SKM-1 (cell line): ENCODE measurements around the gene NGDN.

Experiments used
- DNase-seq: peaks from one replicate; lab custom pipeline; 2025; ENCODE audit not compliant: unreplicated experiment; lab: John Stamatoyannopoulos, UW

Gene NGDN

DNA sequence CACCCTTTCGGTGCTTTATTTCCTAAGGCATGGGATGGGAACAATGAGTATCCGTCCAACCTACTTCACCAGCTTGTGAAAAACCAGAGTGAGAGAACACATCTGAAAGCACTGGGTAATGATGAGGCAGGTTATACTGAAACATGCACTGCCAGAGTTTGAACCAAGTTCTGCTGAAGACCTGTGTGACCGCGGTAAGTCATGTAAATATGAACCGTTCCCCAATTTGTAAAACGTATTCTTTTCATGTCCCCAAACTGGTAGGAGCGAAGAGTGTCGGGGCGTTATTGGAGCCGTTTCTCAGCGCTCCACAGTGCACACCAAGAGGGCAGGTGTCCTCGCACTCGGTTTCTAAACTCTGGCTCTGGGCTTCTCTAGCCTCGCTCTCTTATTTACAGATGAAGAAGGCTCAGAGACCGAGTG, 788 bp upstream of the NGDN start:
- no peak for DNase-seq

DNA sequence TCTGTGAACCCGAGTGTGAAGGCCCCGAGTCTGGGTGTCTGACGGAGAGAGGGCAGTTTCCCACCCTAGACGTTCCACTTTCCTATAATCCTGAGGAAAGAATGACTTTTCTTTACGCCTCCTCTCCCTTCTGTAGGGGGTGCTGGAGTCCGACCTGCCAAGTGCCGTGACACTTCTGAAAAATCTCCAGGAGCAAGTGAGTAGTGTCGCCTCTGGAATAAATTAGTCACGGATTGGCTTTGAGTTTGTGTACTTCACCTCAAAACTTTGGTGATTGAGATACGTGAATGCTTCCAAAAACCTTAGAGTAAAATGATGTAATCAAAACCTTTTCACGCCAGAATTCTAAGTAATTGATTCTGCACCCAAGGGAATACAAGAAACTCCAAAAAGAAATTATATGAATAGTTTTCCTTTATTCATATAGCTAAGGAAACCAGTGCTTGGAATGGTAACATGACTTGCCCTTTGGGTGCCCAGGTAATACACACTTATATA, 452 bp downstream of the NGDN start:
- no peak for DNase-seq

DNA sequence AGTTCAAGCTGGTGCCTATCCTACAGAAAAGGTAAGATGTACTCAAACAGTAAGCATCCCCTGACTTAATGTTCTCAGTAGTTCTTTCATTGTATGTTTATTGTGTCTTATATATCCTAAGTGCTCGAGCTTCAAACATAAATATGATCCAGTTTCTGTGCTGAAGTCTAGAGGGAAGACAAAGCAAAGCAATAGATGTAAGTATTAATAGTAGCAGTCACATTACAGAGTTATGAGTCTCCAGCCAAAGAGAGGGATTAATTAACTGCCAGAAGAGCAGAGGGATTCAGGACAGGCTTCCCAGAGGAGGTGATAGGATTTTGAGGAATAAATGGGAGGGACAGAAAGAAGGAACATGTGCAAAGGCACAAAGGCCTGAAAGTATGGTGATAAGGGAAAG, 1.4 kb downstream of the NGDN start:
- DNase-seq = no peak

DNA sequence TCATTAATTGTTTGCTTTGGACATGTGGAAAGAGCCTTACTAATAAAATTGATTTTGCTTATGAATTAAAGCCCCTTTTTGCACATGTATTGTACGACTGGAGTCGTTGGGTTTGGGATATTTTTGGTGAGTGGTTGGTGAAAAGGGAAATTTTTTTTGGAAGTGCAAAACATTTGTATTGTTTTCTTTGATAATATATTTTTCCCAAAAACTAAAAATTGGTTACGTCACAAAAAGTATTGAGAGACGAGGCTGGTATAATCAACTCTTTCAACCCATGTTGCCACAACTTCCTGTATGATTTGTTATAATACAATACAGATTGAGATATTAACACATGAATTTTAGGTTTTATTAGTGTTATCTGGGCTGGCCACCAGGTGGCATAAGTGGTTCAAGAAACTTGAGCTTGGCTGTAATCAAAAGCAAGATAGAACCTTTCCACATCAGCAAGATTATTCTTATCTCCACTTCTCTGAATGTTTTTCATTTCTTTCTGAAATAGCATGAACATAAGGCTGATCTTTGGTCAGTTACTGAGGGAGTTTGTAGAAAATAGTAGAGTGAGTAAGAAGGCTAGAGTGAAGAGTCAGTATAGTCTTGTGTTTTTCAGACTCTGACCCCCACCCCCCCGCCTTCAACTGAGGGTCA, 8.7 kb downstream of the NGDN start:
- DNase-seq = no peak

DNA sequence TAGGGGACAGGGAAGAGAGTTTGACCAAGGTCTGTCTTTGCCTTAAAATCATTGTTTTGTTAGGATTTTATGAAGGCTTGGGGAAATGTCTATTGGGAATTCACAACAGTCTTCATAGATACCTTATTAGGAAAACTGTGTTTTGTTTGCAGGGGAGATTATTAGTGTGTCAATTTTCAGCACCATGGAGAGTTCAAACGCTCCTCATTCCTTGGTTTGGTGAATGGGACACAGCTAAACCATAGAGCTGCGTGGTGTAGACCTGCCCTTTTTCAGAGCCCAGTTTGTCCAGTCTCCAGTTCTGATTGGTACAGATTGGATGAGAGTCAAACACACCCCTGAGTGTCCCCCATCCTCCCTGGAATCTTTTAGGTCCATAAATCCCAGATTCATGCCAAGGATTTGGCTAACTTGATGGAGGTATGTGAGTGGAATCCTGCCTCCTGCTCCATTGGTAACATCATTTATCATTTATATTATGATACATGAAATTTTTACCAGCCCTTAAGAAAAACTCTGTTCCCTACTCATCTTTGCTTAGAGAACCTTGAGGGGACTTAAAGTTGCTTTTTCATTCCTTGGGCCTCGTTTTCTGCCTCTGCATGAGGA, 12.0 kb downstream of the NGDN start:
- no peak for DNase-seq

DNA sequence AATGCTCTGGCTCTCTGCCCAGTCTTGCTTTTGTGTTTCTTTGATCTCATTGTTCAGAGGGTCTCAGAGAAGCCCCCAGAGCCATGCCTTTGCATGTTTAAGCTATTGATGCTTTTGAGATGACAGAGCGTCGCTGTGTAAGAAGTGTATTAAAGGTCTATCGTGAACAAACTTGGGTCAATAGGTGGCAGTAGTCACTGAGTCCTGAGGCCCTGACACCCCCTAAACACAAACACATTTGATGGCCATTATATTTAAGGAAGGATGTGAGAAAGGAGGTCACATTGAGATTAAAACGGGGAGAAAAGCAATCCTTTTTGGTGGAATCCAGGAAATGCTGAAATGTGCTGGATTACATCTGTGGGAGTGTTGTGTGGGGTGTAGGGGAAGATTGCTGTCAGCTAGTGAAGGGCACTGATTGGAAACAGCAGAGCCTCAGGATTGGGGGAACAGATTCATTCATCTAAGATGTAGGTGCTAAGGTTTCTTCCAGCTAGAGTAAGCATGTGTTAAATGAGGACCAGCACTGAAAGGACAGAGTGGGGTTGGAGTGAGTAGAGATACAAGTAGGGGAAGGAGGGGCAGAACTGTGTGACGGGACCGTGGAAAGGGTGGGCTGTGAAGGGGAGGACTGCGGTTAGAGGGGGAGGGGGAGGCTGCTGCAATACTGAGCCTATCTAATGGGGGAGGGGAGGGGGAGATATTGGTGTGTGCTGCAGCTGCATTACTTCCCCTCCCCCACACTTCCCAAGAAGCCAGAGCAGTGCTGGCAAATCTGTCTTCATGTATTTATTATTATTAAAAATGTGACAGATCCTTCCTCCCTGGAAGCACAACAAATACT, 12.7 kb downstream of the NGDN start:
- DNase-seq = no peak

DNA sequence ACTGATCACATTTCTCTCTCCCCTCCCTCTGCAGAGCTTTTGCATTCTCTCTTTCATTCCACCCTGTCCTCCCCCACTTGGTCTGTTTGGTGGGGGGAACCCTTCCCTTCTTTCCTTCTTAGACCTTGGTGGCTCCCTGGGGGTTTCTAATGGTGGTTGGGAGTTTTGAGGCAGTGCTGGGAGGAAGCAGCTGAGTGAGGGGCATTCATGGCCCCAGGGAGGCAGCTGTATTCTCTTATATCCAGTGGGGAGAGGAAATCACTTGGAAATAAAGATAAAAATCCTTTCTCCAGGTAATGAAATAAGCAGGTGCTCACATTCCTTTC, 13.3 kb downstream of the NGDN start:
- DNase-seq = no peak

DNA sequence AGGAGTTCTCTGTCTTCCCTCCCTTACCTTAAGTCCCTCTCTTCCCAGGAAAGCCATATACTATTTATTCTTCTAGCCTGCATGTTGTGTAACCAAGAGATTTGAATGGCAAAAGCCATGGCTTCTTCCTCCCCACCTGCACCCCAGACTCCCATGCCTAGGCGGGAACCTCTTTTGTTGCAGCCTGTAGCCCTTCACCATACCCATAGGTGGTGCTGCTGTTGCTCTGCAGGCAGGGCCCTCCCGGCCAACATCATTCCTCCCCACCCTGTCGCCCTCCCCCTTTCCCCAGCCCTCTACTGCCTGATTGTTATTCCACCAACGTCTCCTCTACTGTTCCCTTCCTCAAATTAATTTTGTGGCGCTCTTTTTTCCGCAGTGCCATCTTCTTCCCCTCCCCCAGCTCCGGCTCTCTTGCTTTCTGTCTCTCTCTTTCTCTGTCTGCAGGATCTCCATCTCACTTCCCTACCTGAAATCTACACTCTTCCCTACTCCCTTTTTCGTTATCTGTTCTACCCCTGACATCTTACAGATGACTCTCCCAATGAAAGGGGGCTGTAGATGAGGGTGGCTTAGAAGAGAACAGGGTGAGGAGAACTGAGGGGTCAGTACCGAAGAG, 13.8 kb downstream of the NGDN start:
- DNase-seq = no peak

DNA sequence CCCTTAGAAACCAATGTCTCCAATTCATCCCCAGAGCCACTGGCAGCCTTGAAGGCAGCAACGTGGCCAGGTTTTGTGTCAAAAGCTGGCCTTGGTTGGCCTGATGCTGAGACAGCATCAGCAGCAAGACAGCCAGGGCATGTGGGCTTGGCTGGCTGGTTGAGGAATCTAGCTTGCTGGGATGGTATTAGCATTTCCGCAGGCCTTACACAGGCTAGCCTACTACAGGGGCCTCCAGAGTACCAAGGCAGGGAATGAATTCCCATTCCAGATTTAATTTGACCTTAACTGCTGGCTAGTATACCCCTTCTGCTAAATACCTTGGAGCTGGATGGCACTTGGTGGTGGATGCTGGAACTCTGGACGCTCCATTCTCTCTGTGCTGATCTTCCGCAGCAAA, 15.8 kb downstream of the NGDN start:
- no peak for DNase-seq

DNA sequence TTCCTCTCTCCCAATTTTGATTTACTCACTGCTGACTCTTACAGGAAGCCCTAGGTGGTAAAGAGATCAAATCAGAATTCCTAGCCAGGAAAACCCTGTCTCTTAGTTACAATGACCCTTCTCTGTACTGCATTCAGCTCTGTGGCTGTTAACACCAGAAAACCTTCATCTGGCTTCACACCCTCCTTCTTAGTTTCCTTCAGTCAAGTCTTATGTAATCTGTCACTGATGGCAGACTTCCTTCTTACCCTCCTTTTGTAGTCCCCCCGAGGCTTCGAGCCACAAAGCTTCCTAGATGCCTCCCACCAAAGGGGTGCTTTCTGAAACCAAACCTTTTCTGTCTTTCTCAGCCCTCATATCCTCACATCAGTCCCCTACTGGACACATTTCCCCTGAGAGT, 16.5 kb downstream of the NGDN start:
- DNase-seq = no peak

DNA sequence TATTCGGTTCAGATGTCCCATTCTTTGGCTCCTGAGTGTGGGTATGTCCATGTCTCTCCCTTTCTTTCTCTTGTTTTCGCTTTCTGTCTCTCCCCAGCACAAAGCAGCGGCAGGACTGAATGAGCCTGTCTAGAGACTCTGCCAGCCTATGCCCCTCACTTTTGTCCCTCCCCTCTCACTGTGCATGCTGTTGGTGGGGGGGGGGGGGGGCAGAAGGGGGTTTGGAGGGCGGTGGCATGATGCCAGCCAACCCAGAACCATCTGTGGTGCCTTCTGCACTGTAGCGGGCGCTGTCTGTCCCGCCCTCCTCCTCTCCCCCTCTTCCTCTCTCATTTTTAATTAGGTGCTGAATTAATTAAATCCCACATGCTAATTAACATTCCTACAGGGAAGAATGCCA, 17.7 kb downstream of the NGDN start:
- DNase-seq = no peak

DNA sequence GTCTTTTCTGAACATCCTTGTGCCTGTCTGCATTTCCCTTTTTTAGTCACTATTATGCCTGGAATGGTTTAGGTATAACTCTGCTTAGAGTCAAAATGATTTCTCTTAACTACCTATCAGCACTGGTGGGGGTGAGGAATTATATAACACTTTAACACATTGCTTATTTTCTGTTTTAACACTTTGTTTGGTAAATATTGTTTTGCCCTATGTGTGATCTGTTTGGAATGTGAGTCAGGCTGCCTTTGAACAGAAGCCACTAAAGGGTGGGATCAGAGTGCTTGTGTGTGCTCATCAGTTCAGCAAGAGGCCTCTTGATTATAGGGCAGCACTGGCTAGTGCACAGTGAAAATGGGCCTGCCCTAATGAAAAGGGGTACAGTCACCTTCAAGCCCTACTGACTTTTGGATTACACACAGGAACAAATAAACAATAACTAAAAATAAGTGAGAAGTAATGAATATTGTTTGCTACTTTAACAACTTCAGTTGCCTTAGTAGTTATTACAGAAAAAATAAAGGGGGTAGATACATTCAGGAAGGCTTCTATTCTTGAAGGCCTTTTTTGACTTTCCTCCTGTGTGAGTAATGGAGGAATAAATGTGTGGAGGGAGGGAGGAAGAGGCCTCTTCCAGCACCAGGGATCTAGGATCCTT, 23.2 kb downstream of the NGDN start:
- DNase-seq = no peak

DNA sequence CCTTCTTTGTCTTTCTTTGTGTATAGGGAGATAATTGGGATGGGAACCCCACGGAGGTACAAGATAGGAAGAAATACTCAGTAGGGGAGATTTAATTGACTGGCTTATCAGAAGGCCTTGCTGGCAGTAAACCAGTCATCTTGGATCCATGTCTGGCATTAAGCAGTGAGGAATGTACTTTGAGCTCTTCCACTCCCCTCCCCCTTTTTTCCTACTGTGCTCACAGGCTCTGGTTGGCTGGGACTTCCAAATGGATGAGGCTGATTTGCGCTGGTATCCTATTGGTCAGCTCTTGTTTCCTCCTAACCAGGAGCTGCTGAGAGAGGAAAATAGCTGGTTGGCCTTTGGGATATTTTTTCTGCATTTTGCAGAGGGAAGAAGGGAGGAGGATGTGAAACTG, 24.7 kb downstream of the NGDN start:
- no peak for DNase-seq

DNA sequence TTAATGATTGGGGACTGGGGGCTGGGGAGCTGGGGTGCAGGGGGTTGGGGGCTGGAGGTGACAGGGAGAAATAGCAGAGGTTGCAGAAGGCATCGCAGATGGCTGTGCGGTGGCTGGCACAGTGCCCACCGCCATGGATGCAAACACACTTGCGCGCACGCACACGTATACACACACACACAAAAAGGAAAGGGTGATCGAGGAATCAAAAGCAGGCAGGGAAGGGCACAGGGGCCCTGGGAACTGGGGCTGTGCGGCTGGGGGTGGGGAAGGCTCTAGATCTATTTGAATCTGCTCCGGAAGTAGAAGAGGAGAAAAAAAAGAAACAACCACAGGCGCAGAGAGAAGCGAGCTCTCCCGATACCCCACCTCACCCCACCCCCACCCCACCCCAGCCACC, 42.7 kb downstream of the NGDN start:
- no peak for DNase-seq

DNA sequence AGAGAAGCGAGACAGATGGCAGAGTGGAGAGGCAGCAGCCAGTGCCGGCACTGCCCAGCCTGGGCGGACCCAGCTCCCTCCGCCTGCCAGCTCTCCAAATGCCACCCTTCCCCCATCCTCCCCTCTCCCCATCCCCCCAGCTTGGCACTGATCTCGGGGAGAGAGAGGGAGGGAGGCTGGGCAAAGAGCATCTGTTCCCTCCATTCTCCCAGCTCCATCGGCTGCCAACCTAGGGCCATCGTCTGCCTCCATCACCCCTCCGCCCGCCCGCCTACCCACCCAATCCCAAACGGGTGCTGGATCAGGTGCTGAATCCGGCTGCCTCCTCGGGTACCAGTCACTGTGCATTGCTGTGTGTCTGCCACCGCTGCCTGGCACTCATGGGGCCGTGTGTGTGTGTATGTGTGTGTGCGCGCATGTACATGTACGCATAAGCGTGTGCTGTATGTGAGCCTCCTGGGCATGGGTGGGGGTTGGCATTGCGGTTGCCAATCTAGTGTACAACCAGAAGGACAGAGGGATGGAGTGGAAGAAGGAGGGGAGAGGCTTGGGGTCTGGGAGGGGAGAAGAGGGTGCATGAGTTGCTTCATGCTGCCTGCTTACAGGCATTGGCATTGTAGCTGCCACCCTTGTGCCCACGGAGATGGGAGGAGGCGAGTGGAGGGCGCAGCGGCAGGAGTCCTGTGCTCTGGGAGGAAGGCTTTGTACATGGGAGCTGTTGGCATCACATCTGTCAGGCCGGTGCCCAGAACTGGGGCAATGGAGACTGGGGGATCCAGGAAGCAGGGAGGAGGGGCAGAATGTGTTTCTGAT, 43.7 kb downstream of the NGDN start:
- no peak for DNase-seq

DNA sequence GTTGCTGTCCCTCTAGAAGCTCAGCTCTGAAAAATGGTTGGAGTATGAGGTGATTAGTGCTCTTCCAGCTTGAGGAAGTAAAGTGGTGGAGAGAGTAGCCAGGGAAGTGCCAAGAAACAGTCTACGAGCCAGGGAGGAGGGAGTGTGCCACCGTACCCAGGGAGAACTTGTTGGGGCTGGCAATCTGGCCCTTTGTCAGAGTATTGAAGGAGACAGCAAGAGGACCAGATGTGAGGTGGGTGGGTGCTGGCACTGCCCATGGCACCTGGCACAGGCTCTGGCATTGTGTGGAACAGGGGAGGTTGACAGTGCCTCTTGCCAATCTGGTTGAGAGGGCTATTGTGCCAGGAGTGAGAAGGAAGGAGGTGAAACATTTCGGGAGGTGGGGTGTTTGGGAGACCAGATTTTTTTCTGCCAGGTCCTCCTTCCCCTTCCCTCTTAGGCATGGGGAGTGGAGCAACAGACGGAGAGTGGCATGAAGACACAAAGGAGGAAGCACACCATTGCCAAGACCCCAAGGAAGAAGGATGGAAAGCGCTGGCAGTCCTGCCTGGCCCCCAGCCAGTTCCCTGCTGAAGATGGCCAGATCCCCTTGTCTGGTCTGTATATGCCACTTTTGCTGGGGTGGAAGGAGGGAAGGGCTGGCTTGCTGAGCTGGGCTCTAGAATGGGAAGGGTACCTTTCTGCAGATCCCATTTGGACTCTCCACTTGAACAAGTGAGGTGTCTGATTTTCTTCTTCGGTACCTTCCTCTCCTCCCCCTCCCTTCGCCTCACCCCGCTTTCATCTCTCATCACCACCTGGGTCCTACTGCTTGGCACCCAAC, 44.5 kb downstream of the NGDN start:
- DNase-seq = no peak

DNA sequence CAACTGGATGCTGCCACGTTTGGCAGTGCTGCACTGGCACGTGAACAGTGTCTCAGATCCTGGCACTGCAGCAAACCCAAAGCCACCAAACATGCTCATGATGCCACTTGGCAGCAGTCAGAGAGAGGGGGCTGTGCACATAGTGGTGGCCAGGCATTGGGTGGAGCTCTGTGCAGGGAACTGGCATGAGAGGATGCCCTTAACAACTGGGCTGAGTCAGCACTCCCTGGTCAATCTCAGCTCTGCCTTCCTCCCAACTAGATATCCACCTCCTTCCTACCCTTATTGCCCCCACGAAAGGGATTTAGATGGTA, 45.1 kb downstream of the NGDN start:
- no peak for DNase-seq

DNA sequence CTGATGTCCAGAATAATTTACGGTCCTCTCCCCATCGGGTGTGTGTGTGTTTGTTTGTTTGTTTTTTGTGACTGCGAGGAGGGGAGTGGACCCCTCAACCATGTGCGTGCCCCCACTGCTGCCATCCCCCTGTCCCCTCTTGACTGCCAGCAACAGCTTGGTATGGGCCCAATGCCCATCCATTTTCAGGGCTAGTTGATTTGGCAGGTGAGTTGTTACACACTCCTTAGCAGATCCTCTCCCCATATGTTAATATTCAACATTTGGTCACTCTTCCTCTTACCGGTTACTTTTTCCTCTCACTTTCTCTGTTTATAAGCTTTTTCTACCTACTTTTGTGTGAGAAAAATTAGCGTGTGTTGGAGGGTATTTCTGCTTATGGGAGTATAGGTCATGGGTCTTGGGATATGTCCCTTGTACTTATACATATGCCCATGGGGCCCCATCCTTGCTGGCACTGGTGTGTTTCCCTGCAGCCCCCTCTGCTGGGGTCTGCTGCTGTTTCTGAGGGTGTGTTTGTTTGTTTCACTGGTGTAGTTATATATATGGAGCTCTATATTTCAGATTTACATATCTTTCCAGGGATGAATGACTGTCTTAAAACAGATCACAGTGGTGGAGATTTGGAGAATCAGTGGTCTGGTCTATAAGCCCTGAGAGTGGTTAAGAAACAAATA, 48.3 kb downstream of the NGDN start:
- DNase-seq = no peak

DNA sequence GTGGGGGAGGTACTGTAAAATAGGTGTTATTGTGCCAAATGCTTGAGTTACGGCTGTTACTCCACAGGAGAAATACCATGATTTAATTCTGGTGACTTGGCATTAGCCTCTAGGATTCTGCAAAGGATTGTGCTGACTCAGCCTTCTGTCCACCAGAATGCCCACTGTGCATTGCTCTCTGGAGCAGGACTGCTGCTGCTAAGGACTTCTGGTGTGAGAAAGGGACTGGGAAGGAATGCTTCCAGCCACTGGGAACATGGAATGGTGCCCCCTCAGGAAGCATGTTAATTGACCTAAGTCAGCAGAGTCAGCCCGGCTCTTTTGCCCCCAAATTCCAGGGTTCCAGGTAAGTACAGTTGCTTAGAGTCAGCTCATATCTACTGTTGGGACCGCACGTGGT, 49.2 kb downstream of the NGDN start:
- no peak for DNase-seq
